OCI-LY1 (cell line): ENCODE data around the gene GPR65.

Source experiments
- H2AFZ ChIP-seq: fragments of 200-600 bp; sonication (generic), shearing (Covaris generic); 2 replicates; pipeline ENCODE4 v1.6.0; 2014; ENCODE audit warnings: antibody characterized with exemption, mild to moderate bottlenecking, low read length
- H3F3A ChIP-seq: fragments of 200-600 bp; sonication (generic), shearing (Covaris generic); 2 replicates; pipeline ENCODE4 v1.6.0; 2014; ENCODE audit warnings: mild to moderate bottlenecking, antibody characterized with exemption, low read length, moderate library complexity; ENCODE audit not compliant: insufficient read depth
- H3K27ac ChIP-seq: fragments of 200-600 bp; sonication (generic); 2 replicates; pipeline ENCODE4 v1.5.1; 2014; ENCODE audit warnings: low read length, mixed run types, mild to moderate bottlenecking, low read depth; ENCODE audit not compliant: poor library complexity, severe bottlenecking
- H3K27me3 ChIP-seq: fragments of 200-600 bp; sonication (generic); 2 replicates; pipeline ENCODE4 v1.6.0; 2014; ENCODE audit warnings: antibody characterized with exemption, mild to moderate bottlenecking, low read length, moderate library complexity; ENCODE audit not compliant: insufficient read depth
- H3K36me3 ChIP-seq: fragments of 200-600 bp; sonication (generic); 2 replicates; pipeline ENCODE4 v1.6.1; 2014; ENCODE audit warnings: mild to moderate bottlenecking, antibody characterized with exemption, low read length, moderate library complexity, mixed read lengths; ENCODE audit not compliant: insufficient read depth
- H3K4me1 ChIP-seq: fragments of 200-600 bp; sonication (generic); 2 replicates; pipeline ENCODE4 v1.5.1; 2014; ENCODE audit warnings: mild to moderate bottlenecking, low read length, moderate library complexity; ENCODE audit not compliant: insufficient read depth, severe bottlenecking
- H3K4me2 ChIP-seq: fragments of 200-600 bp; sonication (generic), shearing (Covaris generic); 2 replicates; pipeline ENCODE4 v1.6.1; 2014; ENCODE audit warnings: low read length
- H3K4me3 ChIP-seq: fragments of 200-600 bp; sonication (generic); 2 replicates; pipeline ENCODE4 v1.5.1; 2014; ENCODE audit warnings: low read length, low read depth, mild to moderate bottlenecking, mixed read lengths; ENCODE audit not compliant: poor library complexity, severe bottlenecking
- H3K79me2 ChIP-seq: fragments of 200-600 bp; shearing (Covaris generic); 2 replicates; pipeline ENCODE4 v1.6.1; 2016; ENCODE audit warnings: mixed run types, low read length, mixed read lengths; ENCODE audit not compliant: insufficient read depth
- H3K9ac ChIP-seq: fragments of 200-600 bp; sonication (generic), shearing (Covaris generic); 2 replicates; pipeline ENCODE4 v1.6.1; 2014; ENCODE audit warnings: mild to moderate bottlenecking, low read length, mixed read lengths
- H3K9me2 ChIP-seq: fragments of 200-600 bp; sonication (generic), shearing (Covaris generic); 2 replicates; pipeline ENCODE4 v1.6.1; 2014; ENCODE audit warnings: low read depth, mild to moderate bottlenecking, low read length, mixed read lengths
- H3K9me3 ChIP-seq: fragments of 200-600 bp; shearing (Covaris generic); 2 replicates; pipeline ENCODE4 v1.6.1; 2014; ENCODE audit warnings: low read length, mixed read lengths
- H4K20me1 ChIP-seq: fragments of 200-600 bp; sonication (generic), shearing (Covaris generic); 2 replicates; pipeline ENCODE4 v1.6.0; 2016; ENCODE audit warnings: mild to moderate bottlenecking, low read length; ENCODE audit not compliant: insufficient read depth
- EZH2 ChIP-seq: fragments of 200-600 bp; sonication (generic), shearing (Covaris generic); IDR thresholded peaks from 2 replicates; pipeline ENCODE4 v1.8.0; 2017; ENCODE audit warnings: borderline replicate concordance, mixed run types, mild to moderate bottlenecking, antibody characterized with exemption, low read length, moderate library complexity, mixed read lengths
- TF ChIP-seq, protein P1 (sequence below): fragments of 200-600 bp; sonication (generic), shearing (Covaris generic); IDR thresholded peaks from 2 replicates; pipeline ENCODE4 v1.5.1; 2017; ENCODE audit warnings: mild to moderate bottlenecking, antibody characterized with exemption, low read length, moderate library complexity, mixed read lengths

GPR65 gene

DNA sequence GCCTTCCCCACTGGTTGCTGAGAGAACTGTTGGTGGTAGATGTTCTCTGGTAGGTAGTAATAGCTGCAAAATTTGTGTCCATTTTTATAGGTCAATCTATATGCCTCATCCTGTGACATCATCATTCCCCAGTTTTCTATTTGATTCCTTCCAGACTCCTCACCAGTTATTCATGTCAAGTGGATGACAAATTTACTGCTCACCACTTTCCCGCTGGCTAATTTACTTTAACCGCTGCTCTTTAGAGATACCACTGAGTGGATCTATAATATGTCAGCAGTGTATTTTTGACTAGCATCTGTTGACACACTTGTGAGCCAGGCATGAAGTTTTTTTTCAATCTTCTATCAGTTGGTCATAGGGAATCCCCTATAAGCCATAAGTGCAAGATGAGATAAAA is 24.6 kb downstream of the GPR65 start:
- H3K36me3 ChIP-seq: no peaks in the 10 kb centered on the region
- no peak overlapping the region for H3K27ac ChIP-seq
- no peaks in the 10 kb centered on the region for H3K79me2 ChIP-seq
- H3K27me3 ChIP-seq: no peaks in the 10 kb centered on the region
- no peak overlapping the region for H3K4me2 ChIP-seq
- no peak overlapping the region for H3K9ac ChIP-seq
- no peaks in the 10 kb centered on the region for H4K20me1 ChIP-seq
- no peak overlapping the region for H2AFZ ChIP-seq
- H3K4me1 ChIP-seq: no peaks in the 10 kb centered on the region
- no peaks in the 10 kb centered on the region for H3K9me2 ChIP-seq
- H3K4me3 ChIP-seq: no peak overlapping the region
- H3F3A ChIP-seq: no peaks in the 10 kb centered on the region
- no peaks in the 10 kb centered on the region for H3K9me3 ChIP-seq
- TF ChIP-seq, protein P1, sequence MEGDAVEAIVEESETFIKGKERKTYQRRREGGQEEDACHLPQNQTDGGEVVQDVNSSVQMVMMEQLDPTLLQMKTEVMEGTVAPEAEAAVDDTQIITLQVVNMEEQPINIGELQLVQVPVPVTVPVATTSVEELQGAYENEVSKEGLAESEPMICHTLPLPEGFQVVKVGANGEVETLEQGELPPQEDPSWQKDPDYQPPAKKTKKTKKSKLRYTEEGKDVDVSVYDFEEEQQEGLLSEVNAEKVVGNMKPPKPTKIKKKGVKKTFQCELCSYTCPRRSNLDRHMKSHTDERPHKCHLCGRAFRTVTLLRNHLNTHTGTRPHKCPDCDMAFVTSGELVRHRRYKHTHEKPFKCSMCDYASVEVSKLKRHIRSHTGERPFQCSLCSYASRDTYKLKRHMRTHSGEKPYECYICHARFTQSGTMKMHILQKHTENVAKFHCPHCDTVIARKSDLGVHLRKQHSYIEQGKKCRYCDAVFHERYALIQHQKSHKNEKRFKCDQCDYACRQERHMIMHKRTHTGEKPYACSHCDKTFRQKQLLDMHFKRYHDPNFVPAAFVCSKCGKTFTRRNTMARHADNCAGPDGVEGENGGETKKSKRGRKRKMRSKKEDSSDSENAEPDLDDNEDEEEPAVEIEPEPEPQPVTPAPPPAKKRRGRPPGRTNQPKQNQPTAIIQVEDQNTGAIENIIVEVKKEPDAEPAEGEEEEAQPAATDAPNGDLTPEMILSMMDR: no peak
- no peak for TF ChIP-seq EZH2

DNA sequence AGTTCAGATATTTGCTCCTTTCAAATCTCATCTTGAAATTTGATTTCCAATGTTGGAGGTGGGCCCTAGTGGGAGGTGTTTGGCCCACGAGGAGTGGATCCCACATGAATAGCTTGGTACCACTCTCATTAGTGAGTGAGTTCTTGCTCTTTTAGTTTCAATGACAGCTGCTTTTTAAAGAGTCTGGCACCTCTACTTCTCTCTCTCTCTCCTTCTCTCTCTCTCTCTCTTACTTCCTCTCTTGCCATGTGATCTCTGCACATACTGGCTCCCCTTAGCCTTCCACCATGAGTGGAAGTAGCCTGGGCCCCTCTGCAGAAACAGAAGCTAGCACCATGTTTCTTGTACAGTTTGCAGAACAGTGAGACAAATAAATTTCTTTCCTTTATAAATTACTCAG is 25.1 kb downstream of the GPR65 start:
- TF ChIP-seq EZH2: no peak
- TF ChIP-seq, protein P1: no peak
- Histone ChIP-seq H3K27ac (no peak overlapping the region), H3K9me3 (no peaks in the 10 kb centered on the region), H3K27me3 (no peaks in the 10 kb centered on the region), H3K4me3 (no peak overlapping the region), H4K20me1 (no peaks in the 10 kb centered on the region), H3K9ac (no peak overlapping the region), H3F3A (no peaks in the 10 kb centered on the region), H3K4me1 (no peaks in the 10 kb centered on the region), H3K36me3 (no peaks in the 10 kb centered on the region), H2AFZ (no peak overlapping the region), H3K9me2 (no peaks in the 10 kb centered on the region), H3K79me2 (no peaks in the 10 kb centered on the region), H3K4me2 (no peak overlapping the region)

DNA sequence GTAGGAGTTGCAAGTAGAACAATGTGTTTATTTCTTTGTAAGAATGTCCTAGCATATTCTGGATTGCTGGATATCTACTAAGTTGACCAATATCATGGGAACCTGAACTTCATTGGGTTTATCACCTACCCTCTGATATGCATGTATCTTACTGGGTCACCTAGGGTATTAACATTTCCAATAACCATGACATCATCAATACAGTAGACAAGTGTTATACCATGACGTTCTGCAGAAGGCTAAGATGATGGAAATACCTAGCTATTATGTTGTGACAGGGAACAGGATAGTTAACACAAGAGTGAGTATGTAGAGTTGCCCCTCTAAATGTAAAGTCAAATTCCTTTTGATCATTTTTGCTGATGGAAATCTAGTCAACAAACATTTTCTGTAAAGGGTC is 26.0 kb downstream of the GPR65 start:
- H3K36me3 ChIP-seq: no peaks in the 10 kb centered on the region
- no peak overlapping the region for H2AFZ ChIP-seq
- H3K4me1 ChIP-seq: no peaks in the 10 kb centered on the region
- H3K9ac ChIP-seq: no peak overlapping the region
- no peaks in the 10 kb centered on the region for H3F3A ChIP-seq
- H3K27me3 ChIP-seq: no peaks in the 10 kb centered on the region
- H3K4me3 ChIP-seq: no peak overlapping the region
- no peaks in the 10 kb centered on the region for H3K9me3 ChIP-seq
- TF ChIP-seq, protein P1: no peak
- no peak for TF ChIP-seq EZH2
- no peak overlapping the region for H3K27ac ChIP-seq
- no peaks in the 10 kb centered on the region for H4K20me1 ChIP-seq
- H3K4me2 ChIP-seq: no peak overlapping the region
- no peaks in the 10 kb centered on the region for H3K79me2 ChIP-seq
- H3K9me2 ChIP-seq: no peaks in the 10 kb centered on the region
